Measurements from ENCODE around the gene TSHR. TPM values are rescaled to one million over a fixed set of nuclear protein-coding genes. Genes with fewer than 3 reads are reported as not detected.

The TSHR gene
- total RNA-seq, 4 donors from 2014 or later = 0.37 to 2.4 (median 0.85) TPM

DNA sequence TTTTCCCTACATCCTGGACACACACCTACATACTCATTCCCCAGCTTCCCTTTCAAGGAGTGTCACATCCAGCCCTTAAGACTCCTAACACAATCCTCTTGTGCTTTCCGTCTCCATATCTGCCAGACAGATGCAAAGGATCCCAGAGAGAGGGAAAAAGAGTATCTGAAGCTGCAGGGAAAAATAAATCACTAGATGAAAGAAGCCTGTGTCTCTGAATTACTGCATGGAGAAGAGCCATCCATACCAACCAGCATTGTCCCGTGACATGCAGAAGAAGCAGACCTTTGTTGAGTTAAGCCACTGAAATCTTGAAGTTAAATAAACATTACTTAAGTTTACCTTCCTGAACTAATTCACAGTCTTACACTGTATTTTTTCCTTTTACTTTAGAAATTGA lies 210.7 kb downstream of the TSHR start:
- Histone ChIP-seq H3K4me1 (peaks cover 4 to 14% (median 6%) of the 10 kb centered on the region in 4 donors), H3K9me3 (no peaks in the 10 kb centered on the region), H3K27ac (no peak overlapping the region), H3K4me3 (no peak overlapping the region), H3K27me3 (no peaks in the 10 kb centered on the region), H3K36me3 (no peaks in the 10 kb centered on the region)
- WGBS, 2 donors (ENCODE audit: low coverage in 1 of 2) = 83 to 95% methylated on average over 2 of the region's 2 CpGs
- no peak for DNase-seq
- TF ChIP-seq POLR2A (IDR thresholded peaks at IDR 0.05) (no peak), EP300 (IDR thresholded peaks at IDR 0.05; ENCODE audit: low read depth) (no peak), POLR2AphosphoS5 (IDR thresholded peaks at IDR 0.05) (no peak)
- TF ChIP-seq, protein P1, sequence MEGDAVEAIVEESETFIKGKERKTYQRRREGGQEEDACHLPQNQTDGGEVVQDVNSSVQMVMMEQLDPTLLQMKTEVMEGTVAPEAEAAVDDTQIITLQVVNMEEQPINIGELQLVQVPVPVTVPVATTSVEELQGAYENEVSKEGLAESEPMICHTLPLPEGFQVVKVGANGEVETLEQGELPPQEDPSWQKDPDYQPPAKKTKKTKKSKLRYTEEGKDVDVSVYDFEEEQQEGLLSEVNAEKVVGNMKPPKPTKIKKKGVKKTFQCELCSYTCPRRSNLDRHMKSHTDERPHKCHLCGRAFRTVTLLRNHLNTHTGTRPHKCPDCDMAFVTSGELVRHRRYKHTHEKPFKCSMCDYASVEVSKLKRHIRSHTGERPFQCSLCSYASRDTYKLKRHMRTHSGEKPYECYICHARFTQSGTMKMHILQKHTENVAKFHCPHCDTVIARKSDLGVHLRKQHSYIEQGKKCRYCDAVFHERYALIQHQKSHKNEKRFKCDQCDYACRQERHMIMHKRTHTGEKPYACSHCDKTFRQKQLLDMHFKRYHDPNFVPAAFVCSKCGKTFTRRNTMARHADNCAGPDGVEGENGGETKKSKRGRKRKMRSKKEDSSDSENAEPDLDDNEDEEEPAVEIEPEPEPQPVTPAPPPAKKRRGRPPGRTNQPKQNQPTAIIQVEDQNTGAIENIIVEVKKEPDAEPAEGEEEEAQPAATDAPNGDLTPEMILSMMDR (IDR thresholded peaks at IDR 0.05) = no peak
- intact Hi-C loops (cut with DNase I; ENCODE audit: low total_unique reads) (no loop called here), in situ Hi-C loops (cut with MboI; ENCODE audit: low pct_ligation_motif_present in 1 of 4, low pct_unique_long_range_greater_than_20kb in 1 of 4, low sequenced_read_pairs in 3 of 4) (loop anchor here in 3 of 4 donors (10.0 kb wide), 1 partner anchor 171 kb away; no protein-coding TSS in a partner anchor)

DNA sequence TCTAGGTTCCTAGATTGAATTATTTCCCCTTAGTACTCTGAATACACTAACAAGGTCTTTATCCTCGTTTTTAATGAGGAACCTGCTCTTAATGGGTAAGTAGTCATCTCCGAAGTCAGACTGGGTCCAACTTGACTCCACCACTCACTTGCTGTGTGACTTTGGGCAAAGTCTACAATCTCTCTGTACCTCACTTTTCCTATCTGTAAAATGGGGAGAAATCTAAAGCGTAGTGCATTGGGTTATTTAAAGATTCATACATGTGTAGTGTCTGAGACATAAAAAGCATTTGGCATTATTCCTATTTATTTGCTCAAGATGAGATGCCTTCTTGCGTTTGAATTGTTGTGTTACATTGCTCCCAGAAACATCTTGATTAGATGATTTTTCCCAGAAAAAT lies 213.8 kb downstream of the TSHR start:
- peak overlapping the region; percentile 91 to 98 (median 94) for H3K27ac ChIP-seq
- peaks cover 4 to 15% (median 6%) of the 10 kb centered on the region in 4 donors for H3K4me1 ChIP-seq
- 49 to 64% methylated on average over 4 of the region's 4 CpGs for WGBS, 2 donors (ENCODE audit: low coverage in 1 of 2)
- peak overlapping the region in 2 of 4 donors; percentile 60 to 76 for H3K4me3 ChIP-seq
- DNase-seq = no peak
- H3K9me3 ChIP-seq = no peaks in the 10 kb centered on the region
- intact Hi-C loops (cut with DNase I; ENCODE audit: low total_unique reads) = no loop called here
- H3K36me3 ChIP-seq = no peaks in the 10 kb centered on the region
- in situ Hi-C loops (cut with MboI; ENCODE audit: low pct_ligation_motif_present in 1 of 4, low pct_unique_long_range_greater_than_20kb in 1 of 4, low sequenced_read_pairs in 3 of 4) = loop anchor here in 3 of 4 donors (10.0 kb wide), 1 partner anchor 174 kb away; no protein-coding TSS in a partner anchor
- no peak for TF ChIP-seq POLR2A (IDR thresholded peaks at IDR 0.05)
- TF ChIP-seq, protein P1 (IDR thresholded peaks at IDR 0.05) = no peak
- TF ChIP-seq EP300 (IDR thresholded peaks at IDR 0.05; ENCODE audit: low read depth) = no peak
- no peak for TF ChIP-seq POLR2AphosphoS5 (IDR thresholded peaks at IDR 0.05)
- no peaks in the 10 kb centered on the region for H3K27me3 ChIP-seq

DNA sequence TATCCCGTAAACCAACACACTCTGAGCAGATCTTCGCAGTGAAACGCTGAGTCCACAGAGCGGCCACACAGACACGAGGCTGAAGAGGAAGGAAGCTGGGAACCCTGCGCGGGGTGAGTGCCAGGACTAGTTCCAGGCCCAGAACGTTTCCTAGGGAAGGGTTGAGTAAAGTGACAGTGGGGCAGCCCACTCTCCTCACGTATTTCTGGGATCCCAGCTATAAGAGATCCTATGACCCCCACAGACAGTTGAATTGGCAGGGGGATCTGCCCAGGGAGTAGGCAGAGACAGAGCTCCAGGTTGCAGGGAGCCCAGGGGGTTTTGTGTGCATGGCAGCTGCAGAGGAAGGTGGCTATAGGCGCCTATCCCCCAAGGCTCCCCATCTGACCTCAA lies 214.3 kb downstream of the TSHR start:
- peak overlapping the region; percentile 91 to 98 (median 94) for H3K27ac ChIP-seq
- TF ChIP-seq POLR2AphosphoS5 (IDR thresholded peaks at IDR 0.05) = no peak
- TF ChIP-seq, protein P1 (IDR thresholded peaks at IDR 0.05) = no peak
- no peak for TF ChIP-seq EP300 (IDR thresholded peaks at IDR 0.05; ENCODE audit: low read depth)
- TF ChIP-seq POLR2A (IDR thresholded peaks at IDR 0.05) = no peak
- 6% methylated on average over 10 of the region's 10 CpGs; no CpG with 5 or more reads in 1 of the 2 donors for WGBS, 2 donors (ENCODE audit: low coverage in 1 of 2)
- in situ Hi-C loops (cut with MboI; ENCODE audit: low pct_ligation_motif_present in 1 of 4, low pct_unique_long_range_greater_than_20kb in 1 of 4, low sequenced_read_pairs in 3 of 4) = loop anchor here (5.0 to 10.0 kb wide), 3 partner anchors 172 to 215 kb away; partner anchors contain the start of gene TSHR (in 1 of the 4)
- DNase-seq = peak; percentile 70
- H3K36me3 ChIP-seq = no peaks in the 10 kb centered on the region
- peak overlapping the region; percentile 41 to 76 (median 60) for H3K4me3 ChIP-seq
- no peaks in the 10 kb centered on the region for H3K27me3 ChIP-seq
- H3K4me1 ChIP-seq = peaks cover 4 to 15% (median 6%) of the 10 kb centered on the region in 4 donors
- H3K9me3 ChIP-seq = no peaks in the 10 kb centered on the region
- intact Hi-C loops (cut with DNase I; ENCODE audit: low total_unique reads) = loop anchor here (5.0 kb wide), 1 partner anchor 172 kb away; no protein-coding TSS in a partner anchor

DNA sequence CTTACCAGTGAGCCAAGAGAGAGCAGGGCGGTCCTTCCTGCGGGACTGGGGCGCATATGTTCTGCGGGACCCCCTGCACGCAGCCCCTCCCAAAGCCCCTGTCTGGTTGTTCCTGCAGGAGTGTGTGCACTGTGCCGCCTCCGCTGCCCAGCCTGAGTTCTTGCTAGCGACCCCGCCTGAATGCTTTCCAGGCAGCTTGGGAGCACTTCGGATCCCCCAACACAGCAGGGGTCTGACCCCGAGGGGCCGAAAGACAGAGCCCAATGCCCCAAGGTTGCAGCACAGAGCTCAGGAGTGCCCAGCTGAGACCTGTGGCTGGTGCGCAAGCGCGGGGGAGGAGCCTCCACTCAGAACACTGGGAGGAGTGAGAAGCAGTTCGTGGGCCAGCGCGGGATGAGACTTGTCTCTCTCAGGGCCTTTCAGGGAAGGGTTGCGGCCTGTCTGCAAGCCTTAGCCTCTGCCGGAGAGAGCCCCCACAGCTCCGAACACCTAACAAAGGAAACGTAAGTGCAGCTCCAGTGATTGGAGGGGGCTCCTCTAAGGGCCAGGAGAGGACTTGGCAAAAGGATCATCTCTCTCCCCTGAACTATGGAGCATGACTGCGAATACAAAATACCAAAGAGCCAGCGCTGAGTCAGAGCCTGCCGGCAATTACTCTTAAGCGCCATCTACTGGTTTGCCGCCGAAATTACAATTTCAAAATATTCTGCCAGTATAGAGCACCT lies 214.8 kb downstream of the TSHR start:
- no peaks in the 10 kb centered on the region for H3K36me3 ChIP-seq
- in situ Hi-C loops (cut with MboI; ENCODE audit: low pct_ligation_motif_present in 1 of 4, low pct_unique_long_range_greater_than_20kb in 1 of 4, low sequenced_read_pairs in 3 of 4) (loop anchor here in 2 of 4 donors (5.0 to 10.0 kb wide), 2 partner anchors 173 to 215 kb away; partner anchors contain the start of gene TSHR (in 1 of the 2)), intact Hi-C loops (cut with DNase I; ENCODE audit: low total_unique reads) (loop anchor here (5.0 kb wide), 1 partner anchor 173 kb away; no protein-coding TSS in a partner anchor)
- peaks cover 4 to 15% (median 6%) of the 10 kb centered on the region in 4 donors for H3K4me1 ChIP-seq
- no peaks in the 10 kb centered on the region for H3K9me3 ChIP-seq
- peak overlapping the region; percentile 91 to 98 (median 94) for H3K27ac ChIP-seq
- H3K27me3 ChIP-seq = no peaks in the 10 kb centered on the region
- TF ChIP-seq POLR2AphosphoS5 (IDR thresholded peaks at IDR 0.05) (peak; percentile 60 to 77 (median 72)), EP300 (IDR thresholded peaks at IDR 0.05; ENCODE audit: low read depth) (no peak), POLR2A (IDR thresholded peaks at IDR 0.05) (peak; percentile 70)
- TF ChIP-seq, protein P1 (IDR thresholded peaks at IDR 0.05) = peak; percentile 84 to 92 (median 91)
- peak; percentile 93 for DNase-seq
- 0 to 1% methylated on average over 1 to 21 of the region's 28 CpGs for WGBS, 2 donors (ENCODE audit: low coverage in 1 of 2)
- peak overlapping the region; percentile 41 to 76 (median 60) for H3K4me3 ChIP-seq
